Nephron progenitor cell (in vitro differentiated cells): ENCODE data around the gene SLC16A8.
A peak's percentile ranks its signal among the peaks of the same experiment; 100 is the strongest.

Experiments used
- DNase-seq: peaks from one replicate; pipeline ENCODE4 v3.0.0; 2021
- H3K27ac Mint-ChIP-seq: 2 replicates; pipeline ENCODE4 v1.8.0; 2021; ENCODE audit warnings: mild to moderate bottlenecking, moderate library complexity, mixed read lengths
- H3K27me3 Mint-ChIP-seq: 2 replicates; pipeline ENCODE4 v1.8.0; 2021; ENCODE audit warnings: mild to moderate bottlenecking, low read depth, mixed read lengths; ENCODE audit not compliant: poor library complexity
- H3K36me3 Mint-ChIP-seq: 2 replicates; pipeline ENCODE4 v1.8.0; 2021; ENCODE audit warnings: low read depth, mixed read lengths
- H3K4me1 Mint-ChIP-seq: 2 replicates; pipeline ENCODE4 v1.8.0; 2021; ENCODE audit warnings: mixed read lengths
- H3K4me3 Mint-ChIP-seq: 2 replicates; pipeline ENCODE4 v1.8.0; 2021; ENCODE audit warnings: mild to moderate bottlenecking, moderate library complexity, mixed read lengths
- H3K9me3 Mint-ChIP-seq: 2 replicates; pipeline ENCODE4 v1.8.0; 2021; ENCODE audit warnings: mild to moderate bottlenecking, moderate library complexity, mixed read lengths
- CTCF ChIP-seq: fragments of 200-600 bp; sonication (generic); IDR thresholded peaks from 2 replicates; pipeline ENCODE4 v1.5.0; 2021; ENCODE audit warnings: antibody characterized with exemption

SLC16A8 gene

GRCh38 chr22:38089474-38089851 lies 5.5 kb upstream of the SLC16A8 start:
- peak overlapping the region; percentile 30 for H3K4me3 Mint-ChIP-seq
- DNase-seq = no peak
- H3K36me3 Mint-ChIP-seq = peaks cover 12% of the 10 kb centered on the region
- H3K27me3 Mint-ChIP-seq = peaks cover 18% of the 10 kb centered on the region
- TF ChIP-seq CTCF = no peak
- no peaks in the 10 kb centered on the region for H3K9me3 Mint-ChIP-seq
- H3K4me1 Mint-ChIP-seq = peaks cover 9% of the 10 kb centered on the region
- H3K27ac Mint-ChIP-seq = no peak overlapping the region

- Mint-ChIP-seq H3K4me3 (no peak overlapping the region), H3K27ac (no peak overlapping the region), H3K36me3 (peaks cover 8% of the 10 kb centered on the region)
These were observed 4.9 kb upstream of the SLC16A8 start for GRCh38 chr22:38088629-38089473.

GRCh38 chr22:38087855-38088254 lies 3.9 kb upstream of the SLC16A8 start:
- H3K27me3 Mint-ChIP-seq = peaks cover 20% of the 10 kb centered on the region
- H3K4me3 Mint-ChIP-seq = no peak overlapping the region
- H3K27ac Mint-ChIP-seq = peak overlapping the region; percentile 60
- peaks cover 16% of the 10 kb centered on the region for H3K4me1 Mint-ChIP-seq
- no peak for TF ChIP-seq CTCF
- H3K36me3 Mint-ChIP-seq = no peaks in the 10 kb centered on the region
- no peak for DNase-seq
- H3K9me3 Mint-ChIP-seq = no peaks in the 10 kb centered on the region

More at GRCh38 chr22:38088629-38089473, 4.9 kb upstream of the SLC16A8 start:
- no peak for DNase-seq
- TF ChIP-seq CTCF = no peak
- Mint-ChIP-seq H3K9me3 (no peaks in the 10 kb centered on the region), H3K4me1 (peaks cover 10% of the 10 kb centered on the region), H3K27me3 (peaks cover 18% of the 10 kb centered on the region)

- H3K4me1 Mint-ChIP-seq = peaks cover 16% of the 10 kb centered on the region
- no peak for TF ChIP-seq CTCF
- no peak overlapping the region for H3K27ac Mint-ChIP-seq
- no peaks in the 10 kb centered on the region for H3K36me3 Mint-ChIP-seq
- peaks cover 22% of the 10 kb centered on the region for H3K27me3 Mint-ChIP-seq
- H3K9me3 Mint-ChIP-seq = no peaks in the 10 kb centered on the region
- no peak overlapping the region for H3K4me3 Mint-ChIP-seq
- no peak for DNase-seq
These were observed 3.0 kb upstream of the SLC16A8 start for GRCh38 chr22:38086942-38087341.

DNA sequence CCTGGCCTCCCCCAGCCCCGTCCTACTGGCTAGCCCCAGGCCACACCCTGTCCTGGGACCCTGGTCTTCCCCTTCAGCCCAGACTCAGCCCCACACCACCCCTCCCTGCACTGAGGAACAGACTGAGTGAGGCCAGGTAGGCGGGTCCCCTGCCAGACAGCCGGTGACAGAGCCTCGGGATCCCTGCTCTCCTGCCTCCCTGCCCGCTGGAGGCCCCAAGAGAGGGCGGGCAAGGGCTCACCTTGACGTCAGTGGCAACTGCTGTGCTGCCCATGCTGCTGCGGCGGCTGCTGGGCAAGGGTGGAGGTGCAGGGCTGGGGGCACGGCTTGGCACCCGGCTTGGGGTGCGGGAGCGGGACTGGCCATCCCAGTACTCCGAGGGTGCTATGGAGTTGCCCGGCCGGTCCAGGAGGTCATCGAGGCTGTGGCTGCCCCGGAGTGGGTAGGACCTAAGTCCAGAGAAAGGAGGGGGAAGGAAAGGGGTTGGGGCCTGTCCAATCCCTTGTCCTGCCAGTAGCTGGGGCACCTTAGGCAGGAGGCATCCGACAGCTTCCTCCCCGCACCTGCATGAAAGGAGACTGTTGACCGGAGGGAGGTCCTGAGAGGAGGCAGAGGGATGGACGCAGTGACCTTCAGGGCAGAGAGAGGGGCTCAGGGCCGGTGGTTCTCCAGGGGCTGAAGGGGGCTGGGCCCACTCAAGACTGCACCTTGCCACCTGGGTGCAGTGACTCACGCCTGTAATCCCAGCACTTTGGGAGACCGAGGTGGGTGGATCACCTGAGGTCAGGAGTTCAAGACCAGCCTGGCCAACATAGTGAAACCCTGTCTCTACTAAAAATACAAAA lies 2.2 kb upstream of the SLC16A8 start:
- DNase-seq = no peak
- H3K9me3 Mint-ChIP-seq = no peaks in the 10 kb centered on the region
- H3K4me3 Mint-ChIP-seq = no peak overlapping the region
- no peak overlapping the region for H3K27ac Mint-ChIP-seq
- peaks cover 22% of the 10 kb centered on the region for H3K27me3 Mint-ChIP-seq
- H3K36me3 Mint-ChIP-seq = no peaks in the 10 kb centered on the region
- no peak for TF ChIP-seq CTCF
- peaks cover 16% of the 10 kb centered on the region for H3K4me1 Mint-ChIP-seq
